AG09319 (cell line): Measurements from ENCODE around the gene ABCA1.
"Not testable (repeated sequence)": the region's sequence is repeated elsewhere in the genome, so short reads cannot be mapped to it uniquely, and the experiment has no call there.

Experiments
- DNase-seq: peaks from one replicate; pipeline ENCODE4 v3.0.0-alpha.2; 2010; ENCODE audit warnings: low read depth; ENCODE audit errors: extremely low read depth
- TF ChIP-seq, protein P1 (sequence below): IDR thresholded peaks from 2 replicates; pipeline ENCODE4 v1.5.1; 2011; ENCODE audit warnings: low read depth, mild to moderate bottlenecking, inconsistent platforms, low read length, moderate library complexity

Gene ABCA1

DNA sequence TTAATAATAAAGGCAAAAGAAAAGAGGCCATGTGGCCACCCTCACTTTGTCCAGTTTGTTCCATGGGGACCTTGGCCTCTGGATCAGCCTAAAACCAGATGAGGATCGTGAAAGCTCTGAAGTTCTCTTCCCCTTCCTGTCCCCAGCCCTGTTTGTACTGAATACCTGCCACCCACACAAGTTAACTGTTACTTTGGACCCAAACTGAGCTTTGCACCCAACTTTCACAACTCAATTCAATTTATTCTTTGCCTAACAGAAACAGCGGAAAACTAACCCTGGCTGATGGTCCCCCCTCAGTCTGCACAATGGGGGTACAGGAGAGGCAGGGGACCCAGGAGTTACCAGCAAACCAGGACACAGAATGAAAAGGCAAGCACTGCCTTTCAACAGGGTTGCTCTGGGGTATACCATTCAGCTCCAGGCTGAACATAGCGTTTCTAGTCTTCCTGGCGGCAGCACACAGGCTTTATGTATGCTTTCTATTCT lies 28.2 kb downstream of the ABCA1 start:
- no peak for DNase-seq
- TF ChIP-seq, protein P1, sequence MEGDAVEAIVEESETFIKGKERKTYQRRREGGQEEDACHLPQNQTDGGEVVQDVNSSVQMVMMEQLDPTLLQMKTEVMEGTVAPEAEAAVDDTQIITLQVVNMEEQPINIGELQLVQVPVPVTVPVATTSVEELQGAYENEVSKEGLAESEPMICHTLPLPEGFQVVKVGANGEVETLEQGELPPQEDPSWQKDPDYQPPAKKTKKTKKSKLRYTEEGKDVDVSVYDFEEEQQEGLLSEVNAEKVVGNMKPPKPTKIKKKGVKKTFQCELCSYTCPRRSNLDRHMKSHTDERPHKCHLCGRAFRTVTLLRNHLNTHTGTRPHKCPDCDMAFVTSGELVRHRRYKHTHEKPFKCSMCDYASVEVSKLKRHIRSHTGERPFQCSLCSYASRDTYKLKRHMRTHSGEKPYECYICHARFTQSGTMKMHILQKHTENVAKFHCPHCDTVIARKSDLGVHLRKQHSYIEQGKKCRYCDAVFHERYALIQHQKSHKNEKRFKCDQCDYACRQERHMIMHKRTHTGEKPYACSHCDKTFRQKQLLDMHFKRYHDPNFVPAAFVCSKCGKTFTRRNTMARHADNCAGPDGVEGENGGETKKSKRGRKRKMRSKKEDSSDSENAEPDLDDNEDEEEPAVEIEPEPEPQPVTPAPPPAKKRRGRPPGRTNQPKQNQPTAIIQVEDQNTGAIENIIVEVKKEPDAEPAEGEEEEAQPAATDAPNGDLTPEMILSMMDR: no peak

DNA sequence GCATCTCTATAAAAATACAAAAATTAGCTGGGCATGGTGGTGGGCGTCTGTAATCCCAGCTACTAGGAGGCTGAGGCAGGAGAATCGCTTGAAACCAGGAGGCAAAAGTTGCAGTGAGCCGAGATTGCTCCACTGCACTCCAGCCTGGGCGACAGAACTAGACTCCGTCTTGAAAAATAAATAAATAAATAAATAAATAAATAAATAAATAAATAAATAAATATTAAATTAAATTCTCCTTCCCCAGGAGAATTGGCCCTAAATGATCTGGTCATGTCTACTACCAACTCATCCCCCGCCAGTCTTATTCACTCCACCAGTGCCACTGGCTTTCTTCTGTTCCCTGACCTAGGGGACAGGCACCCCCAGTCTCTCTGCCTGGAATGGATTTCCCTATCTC lies 29.6 kb downstream of the ABCA1 start:
- not testable (repeated sequence) for DNase-seq

DNA sequence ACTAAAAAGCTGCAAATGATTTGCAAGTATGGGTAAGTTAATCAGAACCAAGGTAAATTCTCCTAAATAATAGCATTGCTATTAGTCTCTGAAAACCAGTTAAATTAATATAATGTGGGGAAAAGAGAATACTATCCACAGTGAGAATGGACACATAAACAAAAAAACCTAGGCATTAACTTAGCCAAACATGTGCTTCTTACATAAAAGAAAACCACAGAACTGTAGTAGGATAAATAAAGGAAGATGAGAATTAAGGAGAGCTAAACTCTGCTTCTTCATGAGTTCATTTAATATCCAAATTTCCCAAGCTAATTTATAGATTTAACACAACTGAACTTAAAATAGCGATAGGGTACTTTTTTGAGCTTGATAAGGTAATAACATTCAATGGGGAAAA lies 31.8 kb downstream of the ABCA1 start:
- DNase-seq: no peak

DNA sequence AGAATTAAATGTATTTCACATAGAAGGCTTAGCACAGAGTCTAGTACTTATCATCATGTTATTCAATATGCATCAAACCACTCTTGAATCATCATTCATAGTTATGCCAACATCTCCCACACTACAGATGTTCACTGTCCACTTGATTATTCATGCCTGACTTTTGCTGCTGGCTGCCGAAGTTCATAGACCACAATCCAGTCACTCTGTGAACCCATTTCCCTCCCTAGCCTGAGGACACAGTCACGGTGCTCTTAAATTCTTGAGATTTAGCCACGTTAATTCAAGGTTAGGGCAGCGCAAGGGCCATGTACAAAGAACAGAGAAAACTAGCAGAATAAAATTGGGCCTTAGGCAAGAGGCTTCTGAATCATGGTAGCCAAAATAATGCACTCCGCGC lies 32.4 kb downstream of the ABCA1 start:
- TF ChIP-seq, protein P1: no peak
- DNase-seq: peak; percentile 65

More for the DNA sequence above, 31.8 kb downstream of the ABCA1 start:
- TF ChIP-seq, protein P1: no peak

DNA sequence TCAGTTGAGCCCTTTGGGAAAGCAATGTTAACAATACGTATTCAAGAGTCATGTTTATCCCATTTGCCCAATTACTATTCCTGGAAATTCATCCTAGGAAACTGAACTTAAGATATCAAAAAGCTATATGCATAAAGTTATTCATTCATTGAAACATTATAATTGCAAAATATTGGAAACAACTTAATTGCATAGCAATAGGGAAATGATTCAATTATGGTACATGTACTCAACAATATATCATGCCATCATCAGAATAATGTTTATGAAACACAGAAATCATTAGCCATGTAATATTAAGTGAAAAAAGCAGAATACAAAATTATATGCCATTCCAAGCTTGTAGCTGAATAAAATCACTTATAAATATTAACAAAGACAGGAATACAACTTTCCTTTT lies 35.3 kb downstream of the ABCA1 start:
- TF ChIP-seq, protein P1: no peak
- DNase-seq: no peak

DNA sequence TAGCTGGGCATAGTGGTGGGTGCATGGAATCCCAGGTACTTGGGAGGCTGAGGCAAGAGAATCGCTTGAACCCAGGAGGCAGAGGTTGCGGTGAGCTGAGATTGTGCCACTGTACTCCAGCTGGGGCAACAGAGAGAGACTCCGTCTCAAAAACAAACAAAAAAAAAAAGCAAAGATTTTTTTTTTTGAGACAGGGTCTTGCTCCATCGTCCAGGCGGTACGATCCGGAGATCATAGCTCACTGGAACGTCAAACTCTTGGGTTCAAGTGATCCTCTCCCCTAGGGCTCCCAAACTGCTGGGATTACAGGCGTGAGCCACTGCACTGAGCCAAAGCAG lies 37.6 kb downstream of the ABCA1 start:
- TF ChIP-seq, protein P1: no peak
- no peak for DNase-seq

DNA sequence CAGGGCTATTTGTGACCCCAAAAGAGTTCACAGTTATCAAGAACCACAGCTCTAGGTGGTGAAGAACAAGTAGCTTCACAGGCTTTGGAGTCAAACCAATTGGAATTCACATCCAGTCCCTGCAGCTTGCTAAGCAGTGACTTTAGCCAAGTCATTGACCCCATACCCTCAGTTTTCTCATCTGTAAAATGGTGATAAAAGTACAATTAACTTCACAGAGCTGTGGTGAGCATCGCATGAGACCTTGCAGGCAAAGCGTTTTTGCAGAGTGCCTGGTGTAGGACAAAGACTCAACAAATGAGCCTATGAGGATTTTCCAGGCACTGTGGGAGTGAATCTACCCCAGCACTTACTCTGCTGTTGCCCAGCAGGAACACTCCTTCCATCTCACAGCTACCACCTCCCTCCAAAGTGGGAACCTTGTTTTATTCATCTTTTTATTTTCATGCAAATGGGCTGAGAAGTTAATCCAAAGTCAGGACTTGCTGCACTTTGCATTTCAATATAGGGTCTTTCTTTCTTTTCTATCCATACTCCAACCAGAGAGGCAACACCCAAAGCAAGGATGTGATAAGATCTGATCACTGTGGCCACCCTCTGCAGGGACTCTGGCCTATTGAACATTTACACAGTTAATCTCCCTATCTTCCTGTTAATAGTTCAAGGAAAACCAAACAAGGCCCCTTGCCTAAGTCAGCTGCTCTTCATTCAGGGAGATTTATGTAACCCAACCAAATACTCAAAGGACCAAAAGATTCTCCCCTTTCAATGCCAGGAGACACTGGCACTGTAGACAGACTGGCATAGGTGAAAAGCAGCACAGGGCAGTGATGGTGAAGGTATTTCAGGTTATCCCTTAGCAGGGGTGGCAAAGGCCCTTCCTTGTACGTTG lies 41.9 kb downstream of the ABCA1 start:
- DNase-seq: no peak

More for the DNA sequence above, 41.9 kb downstream of the ABCA1 start:
- TF ChIP-seq, protein P1: no peak
